Mammary epithelial cell (primary cell): ENCODE results near the gene SLC25A13.

Experiments used
- CTCF ChIP-seq, 2 donors: IDR thresholded peaks in 1 of 2; conservative IDR thresholded peaks in 1 of 2; 2 replicates each; pipeline ENCODE4 v1.5.1; 2011 to 2012; ENCODE audit warnings: inconsistent platforms in 2 of 2, low read length in 2 of 2, mild to moderate bottlenecking in 2 of 2, control low read depth in 1 of 2, low read depth in 1 of 2; ENCODE audit not compliant: insufficient read depth in 1 of 2; ENCODE audit errors: extremely low read depth in 1 of 2
- EZH2 ChIP-seq: IDR thresholded peaks from 2 replicates; pipeline ENCODE4 v1.6.1; 2012; ENCODE audit warnings: low read length, inconsistent platforms, borderline replicate concordance

DNA sequence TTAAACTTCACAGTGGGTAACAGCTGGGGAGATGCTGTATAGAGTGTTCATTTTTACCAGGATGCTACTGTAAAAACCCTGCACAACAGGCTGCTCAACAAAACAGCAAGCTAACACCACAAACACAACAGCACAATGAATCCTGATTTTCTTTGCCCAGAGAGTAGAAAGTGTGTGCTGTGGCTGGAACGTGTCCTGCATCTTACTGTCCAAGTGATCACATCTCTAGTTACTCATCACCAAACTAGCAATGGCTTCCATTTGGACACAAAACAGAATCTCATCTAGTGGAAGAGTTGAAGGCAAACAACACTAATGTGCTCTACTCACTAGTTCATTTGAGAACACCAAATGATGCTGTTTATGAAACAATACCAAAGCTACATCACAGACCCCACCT, 121.2 kb downstream of the SLC25A13 start:
- TF ChIP-seq CTCF (conservative IDR thresholded peaks at IDR 0.05 in 1 of 2, IDR thresholded peaks at IDR 0.05 in 1 of 2; ENCODE audit: extremely low read depth in 1 of 2, insufficient read depth in 1 of 2, low read depth in 1 of 2, low read length in 2 of 2) (no peak), EZH2 (no peak)
